Karpas-422 (cell line): ENCODE results near the gene RPRD1B. TPM values are rescaled to one million over a fixed set of nuclear protein-coding genes. Genes with fewer than 3 reads are reported as not detected.
A peak's percentile ranks its signal among the peaks of the same experiment; 100 is the strongest.

Experiments used
- DNase-seq: peaks from one replicate; pipeline ENCODE4 v3.0.0-alpha.2; 2015
- H2AFZ ChIP-seq: fragments of 200-600 bp; sonication (generic); 2 replicates; pipeline ENCODE4 v1.6.1; 2014; ENCODE audit warnings: antibody characterized with exemption, low read length, mixed read lengths
- H3K27ac ChIP-seq: fragments of 200-600 bp; sonication (generic); 2 replicates; pipeline ENCODE4 v1.5.1; 2014; ENCODE audit warnings: mild to moderate bottlenecking, low read length, moderate library complexity
- H3K27me3 ChIP-seq: fragments of 200-600 bp; sonication (generic); 2 replicates; pipeline ENCODE4 v1.6.1; 2014; ENCODE audit warnings: low read length, mixed read lengths
- H3K36me3 ChIP-seq: fragments of 200-600 bp; sonication (generic); 2 replicates; pipeline ENCODE4 v1.6.1; 2014; ENCODE audit warnings: low read length, mixed read lengths; ENCODE audit not compliant: insufficient read depth
- H3K4me1 ChIP-seq: fragments of 200-600 bp; sonication (generic); 2 replicates; pipeline ENCODE4 v1.6.1; 2014; ENCODE audit warnings: mild to moderate bottlenecking, low read length, mixed read lengths
- H3K4me2 ChIP-seq: fragments of 200-600 bp; sonication (generic); 2 replicates; pipeline ENCODE4 v1.6.1; 2014; ENCODE audit warnings: low read length, low read depth, mild to moderate bottlenecking; ENCODE audit not compliant: poor library complexity, severe bottlenecking
- H3K4me3 ChIP-seq: fragments of 200-600 bp; sonication (generic); 2 replicates; pipeline ENCODE4 v1.5.1; 2014; ENCODE audit warnings: mild to moderate bottlenecking, antibody characterized with exemption, low read length, mixed read lengths
- H3K79me2 ChIP-seq: fragments of 200-600 bp; sonication (generic); 2 replicates; pipeline ENCODE4 v1.6.1; 2014; ENCODE audit warnings: mild to moderate bottlenecking, low read length, mixed read lengths
- H3K9ac ChIP-seq: fragments of 200-600 bp; sonication (generic); 2 replicates; pipeline ENCODE4 v1.6.0; 2014; ENCODE audit warnings: low read length
- H3K9me2 ChIP-seq: fragments of 200-600 bp; sonication (generic), shearing (Covaris generic); replicated peaks from 2 replicates; pipeline ENCODE4 v1.6.0; 2014; ENCODE audit warnings: mild to moderate bottlenecking, low read length, moderate library complexity; ENCODE audit not compliant: insufficient read depth
- H3K9me3 ChIP-seq: fragments of 300-700, 200-600 bp; sonication (generic); 2 replicates; pipeline ENCODE4 v1.6.1; 2014; ENCODE audit warnings: low read length, mixed read lengths
- H4K20me1 ChIP-seq: fragments of 200-600 bp; sonication (generic); 2 replicates; pipeline ENCODE4 v1.6.1; 2014; ENCODE audit warnings: mild to moderate bottlenecking, antibody characterized with exemption, low read length, low read depth; ENCODE audit not compliant: insufficient read depth
- total RNA-seq: library from RNA; depleted of rRNA; stranded (reverse); fragments of >200 nt; shearing (Covaris generic); gene quantifications from 2 replicates; pipeline ENCODE4 v1.2.3, GENCODE V29; 2014; ENCODE audit warnings: low replicate concordance

Gene RPRD1B
- total RNA-seq, 1 experiment from 2014 or later = 68.2 TPM

DNA sequence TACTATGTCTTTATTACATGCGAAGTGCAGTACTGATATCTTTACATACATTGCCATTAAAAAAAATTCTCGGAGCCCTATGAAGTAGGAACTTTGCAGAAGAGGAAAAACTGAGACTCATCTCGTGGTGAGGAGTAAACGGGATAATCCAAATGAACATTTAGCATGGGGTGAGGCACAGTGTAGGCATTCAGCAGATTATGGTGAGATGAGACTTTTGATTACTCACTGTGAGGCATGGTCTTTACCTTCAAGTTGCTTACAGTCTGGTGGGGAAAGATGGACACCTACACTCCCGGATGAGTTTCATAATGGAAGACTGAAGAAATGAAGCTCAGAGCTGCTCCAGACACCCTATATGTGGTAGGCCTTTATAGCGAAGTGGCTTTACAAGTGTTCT is 1.4 kb downstream of the RPRD1B start:
- H3K4me1 ChIP-seq = peaks cover 47% of the 10 kb centered on the region
- DNase-seq = no peak
- H3K79me2 ChIP-seq = peaks cover 100% of the 10 kb centered on the region
- H3K27me3 ChIP-seq = no peaks in the 10 kb centered on the region
- H2AFZ ChIP-seq = no peak overlapping the region
- H3K36me3 ChIP-seq = peaks cover 22% of the 10 kb centered on the region; the same call in 1 of the 2 replicates
- peak overlapping the region; percentile 96 for H3K4me2 ChIP-seq
- no peaks in the 10 kb centered on the region for H3K9me2 ChIP-seq
- peak overlapping the region; percentile 98 for H3K9ac ChIP-seq
- H3K4me3 ChIP-seq = peak overlapping the region; percentile 96
- peaks cover 4% of the 10 kb centered on the region; the same call in 1 of the 2 replicates for H4K20me1 ChIP-seq
- H3K27ac ChIP-seq = no peak overlapping the region
- no peaks in the 10 kb centered on the region for H3K9me3 ChIP-seq

GRCh38 chr20:38036366-38036765 is 2.8 kb downstream of the RPRD1B start:
- no peak overlapping the region for H3K9ac ChIP-seq
- peaks cover 33% of the 10 kb centered on the region for H3K36me3 ChIP-seq
- no peaks in the 10 kb centered on the region for H3K9me3 ChIP-seq
- H3K79me2 ChIP-seq = peaks cover 99% of the 10 kb centered on the region
- no peak overlapping the region for H2AFZ ChIP-seq
- no peak for DNase-seq
- H3K27me3 ChIP-seq = no peaks in the 10 kb centered on the region
- H3K4me3 ChIP-seq = no peak overlapping the region
- peaks cover 35% of the 10 kb centered on the region for H3K4me1 ChIP-seq
- no peak overlapping the region for H3K4me2 ChIP-seq
- peaks cover 4% of the 10 kb centered on the region; the same call in 1 of the 2 replicates for H4K20me1 ChIP-seq
- H3K27ac ChIP-seq = no peak overlapping the region
- no peaks in the 10 kb centered on the region for H3K9me2 ChIP-seq

- no peaks in the 10 kb centered on the region for H4K20me1 ChIP-seq
- no peak overlapping the region for H3K9ac ChIP-seq
- no peak overlapping the region for H3K4me3 ChIP-seq
- H3K27me3 ChIP-seq = no peaks in the 10 kb centered on the region
- H3K36me3 ChIP-seq = peaks cover 43% of the 10 kb centered on the region
- peaks cover 96% of the 10 kb centered on the region for H3K79me2 ChIP-seq
- H3K9me3 ChIP-seq = no peaks in the 10 kb centered on the region
- no peak for DNase-seq
- H3K9me2 ChIP-seq = no peaks in the 10 kb centered on the region
- no peak overlapping the region for H3K27ac ChIP-seq
- H3K4me2 ChIP-seq = no peak overlapping the region
- no peak overlapping the region for H2AFZ ChIP-seq
- peaks cover 9% of the 10 kb centered on the region for H3K4me1 ChIP-seq
Observed at GRCh38 chr20:38040276-38040675, 6.7 kb downstream of the RPRD1B start.

DNA sequence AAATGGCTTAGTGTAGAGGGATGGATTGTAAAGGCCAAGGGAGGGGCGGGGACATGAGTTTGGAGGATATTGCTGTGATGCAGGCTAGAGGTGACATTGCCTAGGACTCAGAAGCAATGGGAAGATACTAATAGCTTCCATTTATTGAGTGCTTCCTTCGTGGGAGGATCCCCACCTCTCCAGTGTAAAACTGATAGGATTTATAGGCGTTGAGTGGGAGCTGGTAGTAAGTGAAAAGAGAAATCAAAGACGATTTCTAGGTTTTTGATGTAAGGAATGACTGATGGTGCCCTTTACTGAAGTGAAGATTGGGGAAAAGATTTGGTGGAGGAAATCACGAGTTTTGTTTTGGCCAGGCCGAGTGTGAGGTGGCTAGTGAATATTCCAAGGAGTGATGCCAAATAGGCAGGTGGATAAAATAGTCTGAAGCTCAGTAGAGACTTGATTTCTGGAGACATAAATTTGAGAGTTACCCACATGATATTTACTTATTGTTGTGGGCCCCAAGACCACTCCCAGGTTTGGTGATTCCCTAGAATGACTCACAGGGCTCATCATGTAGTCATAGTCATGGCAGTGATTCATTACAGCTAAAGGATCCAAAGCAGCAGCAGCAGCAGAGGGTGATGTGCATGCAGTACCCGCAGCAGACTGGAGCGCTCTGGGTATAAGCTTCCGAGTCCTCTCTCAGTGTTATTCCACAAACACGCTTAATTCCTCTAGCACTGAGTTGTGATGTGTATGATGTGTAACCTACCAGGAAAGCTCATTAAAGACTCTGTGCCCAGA is 10.2 kb downstream of the RPRD1B start:
- H3K9ac ChIP-seq = no peak overlapping the region
- H3K36me3 ChIP-seq = peaks cover 41% of the 10 kb centered on the region
- no peaks in the 10 kb centered on the region for H3K27me3 ChIP-seq
- H2AFZ ChIP-seq = no peak overlapping the region
- H3K9me3 ChIP-seq = no peaks in the 10 kb centered on the region
- no peaks in the 10 kb centered on the region for H3K9me2 ChIP-seq
- no peak overlapping the region for H3K27ac ChIP-seq
- H3K4me2 ChIP-seq = no peak overlapping the region
- H3K79me2 ChIP-seq = peaks cover 96% of the 10 kb centered on the region
- no peak overlapping the region for H3K4me3 ChIP-seq
- no peaks in the 10 kb centered on the region; the same call in 1 of the 2 replicates for H4K20me1 ChIP-seq
- no peak for DNase-seq
- no peaks in the 10 kb centered on the region for H3K4me1 ChIP-seq

GRCh38 chr20:38044685-38045084 is 11.1 kb downstream of the RPRD1B start:
- no peaks in the 10 kb centered on the region for H3K9me2 ChIP-seq
- H2AFZ ChIP-seq = no peak overlapping the region
- peaks cover 43% of the 10 kb centered on the region for H3K36me3 ChIP-seq
- no peaks in the 10 kb centered on the region for H3K9me3 ChIP-seq
- H3K27me3 ChIP-seq = no peaks in the 10 kb centered on the region
- peaks cover 93% of the 10 kb centered on the region for H3K79me2 ChIP-seq
- H3K4me1 ChIP-seq = no peaks in the 10 kb centered on the region
- H3K4me2 ChIP-seq = no peak overlapping the region
- H3K4me3 ChIP-seq = no peak overlapping the region
- no peaks in the 10 kb centered on the region; the same call in 1 of the 2 replicates for H4K20me1 ChIP-seq
- H3K9ac ChIP-seq = no peak overlapping the region
- no peak for DNase-seq
- no peak overlapping the region for H3K27ac ChIP-seq

- H3K4me1 ChIP-seq = no peaks in the 10 kb centered on the region
- no peak for DNase-seq
- H3K9ac ChIP-seq = no peak overlapping the region
- no peaks in the 10 kb centered on the region for H3K9me3 ChIP-seq
- H3K79me2 ChIP-seq = peaks cover 94% of the 10 kb centered on the region
- H3K27ac ChIP-seq = no peak overlapping the region
- no peak overlapping the region for H3K4me2 ChIP-seq
- peaks cover 35% of the 10 kb centered on the region; the same call in 1 of the 2 replicates for H3K36me3 ChIP-seq
- H3K4me3 ChIP-seq = no peak overlapping the region
- H4K20me1 ChIP-seq = no peaks in the 10 kb centered on the region; the same call in 1 of the 2 replicates
- H3K9me2 ChIP-seq = no peaks in the 10 kb centered on the region
- no peak overlapping the region for H2AFZ ChIP-seq
- no peaks in the 10 kb centered on the region for H3K27me3 ChIP-seq
Observed at GRCh38 chr20:38046572-38046971, 13.0 kb downstream of the RPRD1B start.

DNA sequence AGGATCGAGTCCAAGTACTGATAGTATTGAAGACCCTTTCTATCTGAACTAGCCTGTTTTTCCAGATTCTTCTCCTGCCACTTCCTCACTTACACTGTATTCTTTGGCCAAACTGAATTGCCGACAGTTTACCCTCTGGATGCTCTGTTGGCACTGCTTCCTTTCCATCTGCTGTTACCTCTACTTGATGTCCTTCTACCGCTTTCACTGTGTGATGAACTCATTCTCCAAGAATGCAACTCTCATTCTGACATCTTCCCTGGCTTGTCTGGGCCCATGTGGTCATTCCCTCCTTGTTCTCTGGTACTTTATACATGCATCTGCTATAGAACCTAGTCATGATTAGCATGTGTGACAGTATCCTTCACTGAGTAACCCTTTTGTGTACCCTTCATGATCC is 16.3 kb downstream of the RPRD1B start:
- Histone ChIP-seq H3K79me2 (peaks cover 95% of the 10 kb centered on the region), H3K27me3 (no peaks in the 10 kb centered on the region), H4K20me1 (peaks cover 6% of the 10 kb centered on the region; the same call in 1 of the 2 replicates), H3K4me3 (no peak overlapping the region), H3K4me2 (no peak overlapping the region), H3K9me3 (no peaks in the 10 kb centered on the region), H3K9ac (no peak overlapping the region), H2AFZ (no peak overlapping the region), H3K36me3 (peaks cover 35% of the 10 kb centered on the region; the same call in 1 of the 2 replicates), H3K27ac (no peak overlapping the region), H3K9me2 (no peaks in the 10 kb centered on the region), H3K4me1 (peaks cover 16% of the 10 kb centered on the region)
- no peak for DNase-seq

- peaks cover 25% of the 10 kb centered on the region for H3K4me1 ChIP-seq
- no peak overlapping the region for H3K9ac ChIP-seq
- H3K4me3 ChIP-seq = no peak overlapping the region
- no peaks in the 10 kb centered on the region for H3K9me2 ChIP-seq
- H2AFZ ChIP-seq = no peak overlapping the region
- no peaks in the 10 kb centered on the region for H3K9me3 ChIP-seq
- peaks cover 14% of the 10 kb centered on the region for H4K20me1 ChIP-seq
- H3K36me3 ChIP-seq = peaks cover 36% of the 10 kb centered on the region; the same call in 1 of the 2 replicates
- no peak for DNase-seq
- H3K27me3 ChIP-seq = no peaks in the 10 kb centered on the region
- H3K27ac ChIP-seq = no peak overlapping the region
- no peak overlapping the region for H3K4me2 ChIP-seq
- H3K79me2 ChIP-seq = peaks cover 95% of the 10 kb centered on the region
Observed at GRCh38 chr20:38050686-38051085, 17.1 kb downstream of the RPRD1B start.
